Smooth muscle cell (in vitro differentiated cells): ENCODE data around the gene TSC22D2. TPM values are rescaled to one million over a fixed set of nuclear protein-coding genes. Genes with fewer than 3 reads are reported as not detected.

Experiments
- DNase-seq: peaks from one replicate; lab custom pipeline; 2025; ENCODE audit not compliant: unreplicated experiment; lab: John Stamatoyannopoulos, UW
- H2AFZ ChIP-seq: fragments of 200-600 bp; sonication (generic); 2 replicates; pipeline ENCODE4 v1.6.0; 2016; ENCODE audit warnings: antibody characterized with exemption, low read depth, mild to moderate bottlenecking
- H3F3A ChIP-seq: fragments of 200-600 bp; sonication (generic); 2 replicates; pipeline ENCODE4 v1.6.0; 2017; ENCODE audit warnings: antibody characterized with exemption, low read depth
- H3K27ac ChIP-seq: fragments of 200-600 bp; sonication (generic); 2 replicates; pipeline ENCODE4 v1.5.1; 2016; ENCODE audit warnings: low read depth, mild to moderate bottlenecking
- H3K27me3 ChIP-seq: fragments of 200-600 bp; sonication (generic); 2 replicates; pipeline ENCODE4 v1.6.1; 2016; ENCODE audit warnings: low read depth, mild to moderate bottlenecking
- H3K36me3 ChIP-seq: fragments of 200-600 bp; sonication (generic); 2 replicates; pipeline ENCODE4 v1.5.1; 2016; ENCODE audit warnings: low read depth
- H3K4me1 ChIP-seq: fragments of 200-600 bp; sonication (generic); 2 replicates; pipeline ENCODE4 v1.5.1; 2016; ENCODE audit warnings: low read depth
- H3K4me2 ChIP-seq: fragments of 200-600 bp; sonication (generic); 2 replicates; pipeline ENCODE4 v1.6.0; 2016; ENCODE audit warnings: mild to moderate bottlenecking
- H3K4me3 ChIP-seq: fragments of 200-600 bp; sonication (generic); 2 replicates; pipeline ENCODE4 v1.5.1; 2016; ENCODE audit warnings: mild to moderate bottlenecking
- H3K79me2 ChIP-seq: fragments of 200-600 bp; sonication (generic); 2 replicates; pipeline ENCODE4 v1.6.0; 2016; ENCODE audit warnings: low read depth, mild to moderate bottlenecking
- H3K9ac ChIP-seq: fragments of 200-600 bp; sonication (generic); 2 replicates; pipeline ENCODE4 v1.6.0; 2016; ENCODE audit warnings: low read depth
- H3K9me3 ChIP-seq: fragments of 200-600 bp; sonication (generic); replicated peaks from 2 replicates; pipeline ENCODE4 v1.5.1; 2016; ENCODE audit warnings: low read depth
- H4K20me1 ChIP-seq: fragments of 200-600 bp; sonication (generic); 2 replicates; pipeline ENCODE4 v1.6.0; 2016; ENCODE audit warnings: low read depth
- CTCF ChIP-seq: fragments of 200-600 bp; sonication (generic); IDR thresholded peaks from 2 replicates; pipeline ENCODE4 v1.5.1; 2017; ENCODE audit warnings: borderline replicate concordance, mild to moderate bottlenecking, antibody characterized with exemption; ENCODE audit not compliant: insufficient read depth, poor library complexity, severe bottlenecking
- WGBS: methylation state at CpG from one replicate; pipeline ENCODE4 v1.1.7; 2016; ENCODE audit warnings: low lambda C conversion rate; 5-methylcytosine and 5-hydroxymethylcytosine counted together
- polyA plus RNA-seq: library from polyadenylated mRNA; unstranded; fragments of >200 nt; fragmentation: Nextera tagmentation; extraction: Ambion mirVana; gene quantifications from 2 replicates; pipeline ENCODE4 v1.2.1, GENCODE V29; 2016
- total RNA-seq: library from RNA; depleted of rRNA; stranded (reverse); fragments of >200 nt; gene quantifications from 2 replicates; pipeline ENCODE4 v1.2.3, GENCODE V29; 2014

The TSC22D2 gene
- total and polyA plus RNA-seq, 2 experiments from 2014 or later, result 31.7 to 37.0 TPM

GRCh38 chr3:150376001-150376848, 31.9 kb upstream of the TSC22D2 start:
- 73% methylated on average over 3 of the region's 3 CpGs for WGBS
- no peaks in the 10 kb centered on the region for H3K36me3 ChIP-seq
- H3F3A ChIP-seq, result peaks cover 3% of the 10 kb centered on the region
- H3K79me2 ChIP-seq, result no peaks in the 10 kb centered on the region
- H3K4me1 ChIP-seq, result peaks cover 21% of the 10 kb centered on the region
- H4K20me1 ChIP-seq, result no peaks in the 10 kb centered on the region
- no peak overlapping the region for H3K27ac ChIP-seq
- H2AFZ ChIP-seq, result no peak overlapping the region
- no peak for DNase-seq
- no peak overlapping the region for H3K9ac ChIP-seq
- no peak overlapping the region for H3K4me3 ChIP-seq
- no peak for TF ChIP-seq CTCF
- no peak overlapping the region for H3K4me2 ChIP-seq
- no peaks in the 10 kb centered on the region for H3K27me3 ChIP-seq
- H3K9me3 ChIP-seq, result no peaks in the 10 kb centered on the region

- Histone ChIP-seq H3K27ac (no peak overlapping the region), H3F3A (peaks cover under 1% of the 10 kb centered on the region), H3K4me3 (no peak overlapping the region), H4K20me1 (no peaks in the 10 kb centered on the region), H3K27me3 (no peaks in the 10 kb centered on the region), H2AFZ (no peak overlapping the region), H3K9me3 (no peaks in the 10 kb centered on the region), H3K36me3 (no peaks in the 10 kb centered on the region), H3K4me1 (peaks cover 7% of the 10 kb centered on the region), H3K4me2 (no peak overlapping the region), H3K9ac (no peak overlapping the region), H3K79me2 (no peaks in the 10 kb centered on the region)
- TF ChIP-seq CTCF, result no peak
- no peak for DNase-seq
- WGBS, result 82% methylated on average over 1 of the region's 1 CpG
Measured at GRCh38 chr3:150377601-150378300, 30.3 kb upstream of the TSC22D2 start.

- no peaks in the 10 kb centered on the region for H3K36me3 ChIP-seq
- H3K4me2 ChIP-seq, result no peak overlapping the region
- H4K20me1 ChIP-seq, result no peaks in the 10 kb centered on the region
- no peaks in the 10 kb centered on the region for H3K9me3 ChIP-seq
- WGBS, result 83% methylated on average over 6 of the region's 6 CpGs
- H3K27me3 ChIP-seq, result no peaks in the 10 kb centered on the region
- H3K9ac ChIP-seq, result no peak overlapping the region
- no peaks in the 10 kb centered on the region for H3K79me2 ChIP-seq
- no peak overlapping the region for H3K27ac ChIP-seq
- TF ChIP-seq CTCF, result no peak
- peaks cover 1% of the 10 kb centered on the region for H3K4me1 ChIP-seq
- H3K4me3 ChIP-seq, result no peak overlapping the region
- H3F3A ChIP-seq, result no peaks in the 10 kb centered on the region
- H2AFZ ChIP-seq, result no peak overlapping the region
- DNase-seq, result no peak
Measured at GRCh38 chr3:150378301-150378748, 29.8 kb upstream of the TSC22D2 start.
